ENCODE measurements around the gene MYO5A.
A peak's percentile ranks its signal among the peaks of the same experiment; 100 is the strongest.
"Not testable (repeated sequence)": the region's sequence is repeated elsewhere in the genome, so short reads cannot be mapped to it uniquely, and the experiment has no call there.

MYO5A gene

GRCh38 chr15:52417521-52417920 is 111.2 kb downstream of the MYO5A start:
- DNase-seq (ENCODE audit: low read depth) = no peak

GRCh38 chr15:52416566-52416965 is 112.1 kb downstream of the MYO5A start:
- DNase-seq (ENCODE audit: low read depth) = not testable (repeated sequence)

GRCh38 chr15:52415628-52416027 is 113.1 kb downstream of the MYO5A start:
- no peak for DNase-seq (ENCODE audit: low read depth)

- no peak for DNase-seq (ENCODE audit: low read depth)
Measured at GRCh38 chr15:52414936-52415335, 113.7 kb downstream of the MYO5A start.

GRCh38 chr15:52408823-52409222 is 119.9 kb downstream of the MYO5A start:
- DNase-seq (ENCODE audit: low read depth) = no peak

- no peak for DNase-seq (ENCODE audit: low read depth)
Measured at GRCh38 chr15:52407374-52407773, 121.3 kb downstream of the MYO5A start.

GRCh38 chr15:52406601-52407000 is 122.1 kb downstream of the MYO5A start:
- DNase-seq (ENCODE audit: low read depth) = no peak

GRCh38 chr15:52405856-52406255 is 122.8 kb downstream of the MYO5A start:
- DNase-seq (ENCODE audit: low read depth) = no peak

- no peak for DNase-seq (ENCODE audit: low read depth)
Measured at GRCh38 chr15:52397118-52397517, 131.6 kb downstream of the MYO5A start.

- DNase-seq (ENCODE audit: low read depth) = no peak
Measured at GRCh38 chr15:52394118-52394517, 134.6 kb downstream of the MYO5A start.

- peak; percentile 42 for DNase-seq (ENCODE audit: low read depth)
Measured at GRCh38 chr15:52392008-52392687, 136.5 kb downstream of the MYO5A start.

- no peak for DNase-seq (ENCODE audit: low read depth)
Measured at GRCh38 chr15:52391069-52391468, 137.6 kb downstream of the MYO5A start.

GRCh38 chr15:52385670-52386069 is 143.0 kb downstream of the MYO5A start:
- DNase-seq (ENCODE audit: low read depth) = no peak

GRCh38 chr15:52383100-52383588 is 145.5 kb downstream of the MYO5A start:
- no peak for DNase-seq (ENCODE audit: low read depth)

GRCh38 chr15:52382647-52383046 is 146.0 kb downstream of the MYO5A start:
- DNase-seq (ENCODE audit: low read depth) = no peak

GRCh38 chr15:52379395-52380106 is 149.1 kb downstream of the MYO5A start:
- DNase-seq (ENCODE audit: low read depth) = no peak

- no peak for DNase-seq (ENCODE audit: low read depth)
Measured at GRCh38 chr15:52378746-52379394, 149.8 kb downstream of the MYO5A start.

GRCh38 chr15:52370010-52370409 is 158.7 kb downstream of the MYO5A start:
- no peak for DNase-seq (ENCODE audit: low read depth)

- no peak for DNase-seq (ENCODE audit: low read depth)
Measured at GRCh38 chr15:52369455-52369854, 159.2 kb downstream of the MYO5A start.

GRCh38 chr15:52369030-52369429 is 159.7 kb downstream of the MYO5A start:
- DNase-seq (ENCODE audit: low read depth) = no peak

- no peak for DNase-seq (ENCODE audit: low read depth)
Measured at GRCh38 chr15:52368402-52368801, 160.3 kb downstream of the MYO5A start.

- DNase-seq (ENCODE audit: low read depth) = peak; percentile 76
Measured at GRCh38 chr15:52362497-52362896, 166.2 kb downstream of the MYO5A start.

- DNase-seq (ENCODE audit: low read depth) = no peak
Measured at GRCh38 chr15:52361975-52362494, 166.6 kb downstream of the MYO5A start.
